OCI-LY1 (cell line): Measurements from ENCODE around the gene VCAM1.

Experiments
- H2AFZ ChIP-seq: fragments of 200-600 bp; sonication (generic), shearing (Covaris generic); 2 replicates; pipeline ENCODE4 v1.6.0; 2014; ENCODE audit warnings: antibody characterized with exemption, mild to moderate bottlenecking, low read length
- H3F3A ChIP-seq: fragments of 200-600 bp; sonication (generic), shearing (Covaris generic); 2 replicates; pipeline ENCODE4 v1.6.0; 2014; ENCODE audit warnings: mild to moderate bottlenecking, antibody characterized with exemption, low read length, moderate library complexity; ENCODE audit not compliant: insufficient read depth
- H3K27ac ChIP-seq: fragments of 200-600 bp; sonication (generic); 2 replicates; pipeline ENCODE4 v1.5.1; 2014; ENCODE audit warnings: low read length, mixed run types, mild to moderate bottlenecking, low read depth; ENCODE audit not compliant: poor library complexity, severe bottlenecking
- H3K27me3 ChIP-seq: fragments of 200-600 bp; sonication (generic); 2 replicates; pipeline ENCODE4 v1.6.0; 2014; ENCODE audit warnings: antibody characterized with exemption, mild to moderate bottlenecking, low read length, moderate library complexity; ENCODE audit not compliant: insufficient read depth
- H3K36me3 ChIP-seq: fragments of 200-600 bp; sonication (generic); 2 replicates; pipeline ENCODE4 v1.6.1; 2014; ENCODE audit warnings: mild to moderate bottlenecking, antibody characterized with exemption, low read length, moderate library complexity, mixed read lengths; ENCODE audit not compliant: insufficient read depth
- H3K4me1 ChIP-seq: fragments of 200-600 bp; sonication (generic); 2 replicates; pipeline ENCODE4 v1.5.1; 2014; ENCODE audit warnings: mild to moderate bottlenecking, low read length, moderate library complexity; ENCODE audit not compliant: insufficient read depth, severe bottlenecking
- H3K4me2 ChIP-seq: fragments of 200-600 bp; sonication (generic), shearing (Covaris generic); 2 replicates; pipeline ENCODE4 v1.6.1; 2014; ENCODE audit warnings: low read length
- H3K4me3 ChIP-seq: fragments of 200-600 bp; sonication (generic); 2 replicates; pipeline ENCODE4 v1.5.1; 2014; ENCODE audit warnings: low read length, low read depth, mild to moderate bottlenecking, mixed read lengths; ENCODE audit not compliant: poor library complexity, severe bottlenecking
- H3K79me2 ChIP-seq: fragments of 200-600 bp; shearing (Covaris generic); 2 replicates; pipeline ENCODE4 v1.6.1; 2016; ENCODE audit warnings: mixed run types, low read length, mixed read lengths; ENCODE audit not compliant: insufficient read depth
- H3K9ac ChIP-seq: fragments of 200-600 bp; sonication (generic), shearing (Covaris generic); 2 replicates; pipeline ENCODE4 v1.6.1; 2014; ENCODE audit warnings: mild to moderate bottlenecking, low read length, mixed read lengths
- H3K9me2 ChIP-seq: fragments of 200-600 bp; sonication (generic), shearing (Covaris generic); 2 replicates; pipeline ENCODE4 v1.6.1; 2014; ENCODE audit warnings: low read depth, mild to moderate bottlenecking, low read length, mixed read lengths
- H3K9me3 ChIP-seq: fragments of 200-600 bp; shearing (Covaris generic); 2 replicates; pipeline ENCODE4 v1.6.1; 2014; ENCODE audit warnings: low read length, mixed read lengths
- H4K20me1 ChIP-seq: fragments of 200-600 bp; sonication (generic), shearing (Covaris generic); 2 replicates; pipeline ENCODE4 v1.6.0; 2016; ENCODE audit warnings: mild to moderate bottlenecking, low read length; ENCODE audit not compliant: insufficient read depth
- CTCF ChIP-seq: fragments of 200-600 bp; sonication (generic), shearing (Covaris generic); IDR thresholded peaks from 2 replicates; pipeline ENCODE4 v1.5.1; 2017; ENCODE audit warnings: mild to moderate bottlenecking, antibody characterized with exemption, low read length, moderate library complexity, mixed read lengths
- EZH2 ChIP-seq: fragments of 200-600 bp; sonication (generic), shearing (Covaris generic); IDR thresholded peaks from 2 replicates; pipeline ENCODE4 v1.8.0; 2017; ENCODE audit warnings: borderline replicate concordance, mixed run types, mild to moderate bottlenecking, antibody characterized with exemption, low read length, moderate library complexity, mixed read lengths

VCAM1 gene

GRCh38 chr1:100782473-100783039 is 63.0 kb downstream of the VCAM1 start:
- TF ChIP-seq EZH2 (no peak), CTCF (no peak)

GRCh38 chr1:100785470-100786052 is 66.0 kb downstream of the VCAM1 start:
- Histone ChIP-seq H3K9me2 (no peaks in the 10 kb centered on the region), H4K20me1 (no peaks in the 10 kb centered on the region), H3K9ac (no peak overlapping the region), H3K79me2 (no peaks in the 10 kb centered on the region), H3K36me3 (no peaks in the 10 kb centered on the region), H2AFZ (no peak overlapping the region), H3K27ac (no peak overlapping the region), H3K27me3 (no peaks in the 10 kb centered on the region), H3F3A (no peaks in the 10 kb centered on the region), H3K4me1 (no peaks in the 10 kb centered on the region), H3K4me3 (no peak overlapping the region), H3K4me2 (no peak overlapping the region), H3K9me3 (no peaks in the 10 kb centered on the region)
- no peak for TF ChIP-seq EZH2
- no peak for TF ChIP-seq CTCF

More at GRCh38 chr1:100782473-100783039, 63.0 kb downstream of the VCAM1 start:
- Histone ChIP-seq H3K27ac (no peak overlapping the region), H3F3A (no peaks in the 10 kb centered on the region), H3K36me3 (no peaks in the 10 kb centered on the region), H2AFZ (no peak overlapping the region), H3K27me3 (no peaks in the 10 kb centered on the region), H3K9ac (no peak overlapping the region), H4K20me1 (no peaks in the 10 kb centered on the region), H3K4me1 (no peaks in the 10 kb centered on the region), H3K79me2 (no peaks in the 10 kb centered on the region), H3K4me3 (no peak overlapping the region), H3K4me2 (no peak overlapping the region), H3K9me3 (no peaks in the 10 kb centered on the region), H3K9me2 (no peaks in the 10 kb centered on the region)

GRCh38 chr1:100786870-100787269 is 67.3 kb downstream of the VCAM1 start:
- TF ChIP-seq EZH2 (no peak), CTCF (no peak)
- no peaks in the 10 kb centered on the region for H3K27me3 ChIP-seq
- H2AFZ ChIP-seq: no peak overlapping the region
- H3K4me3 ChIP-seq: no peak overlapping the region
- H3K27ac ChIP-seq: no peak overlapping the region
- H3K36me3 ChIP-seq: no peaks in the 10 kb centered on the region
- H4K20me1 ChIP-seq: no peaks in the 10 kb centered on the region
- H3K9me3 ChIP-seq: no peaks in the 10 kb centered on the region
- no peaks in the 10 kb centered on the region for H3K79me2 ChIP-seq
- no peak overlapping the region for H3K4me2 ChIP-seq
- no peaks in the 10 kb centered on the region for H3K9me2 ChIP-seq
- no peaks in the 10 kb centered on the region for H3K4me1 ChIP-seq
- H3K9ac ChIP-seq: no peak overlapping the region
- no peaks in the 10 kb centered on the region for H3F3A ChIP-seq
